GM18499 (cell line): ENCODE measurements around the gene GPD1L.

Experiments
- ATAC-seq: cut with Tn5 transposase; IDR thresholded peaks from one replicate; pipeline ENCODE4 v1.9.1; 2021; ENCODE audit warnings: moderate number of reproducible peaks; ENCODE audit not compliant: insufficient read depth, unreplicated experiment

GPD1L gene

GRCh38 chr3:32132706-32133105 lies 26.3 kb downstream of the GPD1L start:
- no peak for ATAC-seq

GRCh38 chr3:32136703-32137102 lies 30.3 kb downstream of the GPD1L start:
- no peak for ATAC-seq

DNA sequence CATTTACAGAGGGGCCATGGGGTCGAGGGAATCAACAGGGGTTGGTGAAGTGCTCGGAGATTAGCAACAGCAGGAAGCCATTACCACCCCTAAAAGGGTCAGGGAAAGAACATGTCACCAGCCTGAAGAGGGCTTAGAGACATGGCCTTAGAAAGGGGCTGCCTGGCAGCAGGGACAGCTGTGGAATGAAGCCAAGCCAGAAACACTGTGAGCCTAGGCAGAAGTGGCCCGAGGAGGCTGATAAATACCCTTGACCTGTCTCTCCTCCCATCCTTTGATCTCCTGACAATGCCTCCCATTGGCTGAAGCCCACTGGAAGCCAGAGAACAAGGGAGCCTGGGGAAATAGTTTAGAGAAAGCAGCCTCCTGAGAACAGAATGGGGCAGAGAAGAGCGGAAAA lies 31.4 kb downstream of the GPD1L start:
- ATAC-seq: no peak

GRCh38 chr3:32138545-32139104 lies 32.2 kb downstream of the GPD1L start:
- ATAC-seq: no peak

DNA sequence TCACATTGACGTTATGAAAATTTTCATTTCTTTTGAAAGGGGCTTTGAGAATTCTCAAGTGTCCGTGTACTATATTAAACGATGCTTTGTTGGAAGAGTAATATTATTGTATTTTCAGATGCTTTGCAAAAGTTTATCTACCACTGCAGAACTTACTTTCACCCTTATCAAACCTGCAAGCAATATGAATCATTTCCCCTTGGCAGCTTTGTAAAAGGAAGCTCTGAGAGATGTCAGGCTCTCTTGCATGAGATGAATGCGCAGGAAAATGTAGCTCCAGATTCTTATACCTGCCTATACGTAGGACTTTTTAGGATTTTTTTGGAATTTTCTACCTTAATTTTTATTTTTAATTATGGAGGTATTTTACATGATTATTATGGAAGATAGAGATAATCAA lies 34.5 kb downstream of the GPD1L start:
- no peak for ATAC-seq

GRCh38 chr3:32143849-32144757 lies 37.7 kb downstream of the GPD1L start:
- ATAC-seq: no peak

GRCh38 chr3:32146746-32147211 lies 40.4 kb downstream of the GPD1L start:
- no peak for ATAC-seq

GRCh38 chr3:32147509-32147908 lies 41.1 kb downstream of the GPD1L start:
- ATAC-seq: no peak

GRCh38 chr3:32147933-32148332 lies 41.5 kb downstream of the GPD1L start:
- ATAC-seq: no peak

GRCh38 chr3:32148351-32148750 lies 41.9 kb downstream of the GPD1L start:
- ATAC-seq: no peak

GRCh38 chr3:32153414-32154204 lies 47.2 kb downstream of the GPD1L start:
- no peak for ATAC-seq

DNA sequence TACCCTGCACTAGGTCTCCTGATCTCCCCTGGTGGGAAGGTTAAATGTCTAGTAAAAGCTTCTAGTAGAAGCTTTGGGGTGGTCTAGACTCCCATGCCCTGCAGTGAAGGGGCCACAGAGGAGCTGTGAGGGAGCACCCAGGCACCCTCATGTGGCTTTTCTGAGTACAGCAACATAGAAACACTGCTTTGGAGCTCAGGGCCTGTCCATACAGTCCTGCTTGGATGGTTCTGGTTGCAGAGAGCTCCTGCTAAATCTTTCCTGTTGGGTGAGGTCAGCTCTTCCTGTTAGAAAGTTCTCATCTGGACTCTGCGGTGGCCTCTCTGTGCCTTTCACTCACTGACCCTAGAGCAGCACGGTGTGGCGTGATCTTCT lies 47.8 kb downstream of the GPD1L start:
- ATAC-seq: no peak

DNA sequence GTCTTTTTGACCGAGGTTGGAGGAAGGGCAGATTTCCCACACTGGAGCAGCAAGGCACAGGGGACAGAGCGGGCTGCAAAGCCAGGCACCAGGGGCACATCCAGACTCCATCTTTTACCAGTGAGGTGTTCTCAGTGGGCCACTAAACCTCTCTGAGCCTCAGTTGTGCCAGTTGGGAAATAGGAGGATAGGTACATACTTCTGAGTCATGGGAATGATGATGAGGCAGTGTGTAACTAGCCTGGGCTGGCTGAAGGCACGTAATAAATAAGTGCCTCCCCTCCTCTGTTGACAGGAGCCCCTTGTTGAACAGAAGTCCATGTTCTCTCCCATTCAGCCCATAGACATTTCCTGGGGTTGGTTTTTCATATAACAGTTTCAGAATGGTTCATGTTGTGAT lies 48.7 kb downstream of the GPD1L start:
- ATAC-seq: no peak

- no peak for ATAC-seq
Measured at GRCh38 chr3:32157600-32158264, 51.3 kb downstream of the GPD1L start.

DNA sequence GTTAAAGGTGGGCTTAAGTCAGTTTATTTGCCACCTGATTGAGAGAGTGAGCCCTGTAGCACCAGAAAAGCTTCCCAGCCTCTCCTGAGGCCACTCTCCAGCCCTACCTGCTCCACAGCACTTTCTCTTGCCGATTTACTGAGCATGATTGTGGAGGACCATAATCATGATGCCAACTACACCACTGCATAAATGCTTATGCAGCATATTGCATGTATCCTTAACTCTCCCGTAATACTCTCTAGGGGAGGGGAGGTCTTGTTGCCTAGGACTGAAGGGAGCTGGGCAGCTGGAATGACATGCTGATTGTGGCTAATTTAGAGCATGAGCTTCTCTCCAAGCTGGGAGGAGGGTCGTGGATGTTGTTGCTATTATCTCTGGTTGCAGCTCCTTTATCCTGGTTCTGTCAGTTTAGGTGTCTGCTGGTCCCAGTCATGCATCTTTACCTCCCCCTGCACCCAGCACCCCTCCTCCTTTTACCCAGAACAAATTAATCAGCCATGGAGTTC lies 54.3 kb downstream of the GPD1L start:
- ATAC-seq: no peak

DNA sequence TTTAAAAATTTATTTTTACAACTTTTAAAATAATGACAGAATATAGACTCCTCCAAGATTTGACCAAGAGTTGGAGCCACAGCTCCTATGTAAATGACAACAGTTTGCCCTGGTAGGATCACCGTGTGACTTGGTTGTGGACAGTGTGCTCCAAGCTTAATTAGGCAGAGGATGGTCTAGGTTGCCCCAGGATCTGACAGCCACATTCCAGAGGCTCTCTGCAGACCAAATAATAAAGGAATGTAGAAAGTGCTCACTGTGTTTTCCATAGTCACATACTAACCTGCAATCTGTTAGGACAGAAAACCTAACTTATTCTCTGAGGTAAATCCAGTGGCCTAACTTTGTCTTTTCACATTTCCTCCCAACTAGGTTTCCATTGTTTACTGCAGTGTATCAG lies 59.0 kb downstream of the GPD1L start:
- ATAC-seq: no peak

DNA sequence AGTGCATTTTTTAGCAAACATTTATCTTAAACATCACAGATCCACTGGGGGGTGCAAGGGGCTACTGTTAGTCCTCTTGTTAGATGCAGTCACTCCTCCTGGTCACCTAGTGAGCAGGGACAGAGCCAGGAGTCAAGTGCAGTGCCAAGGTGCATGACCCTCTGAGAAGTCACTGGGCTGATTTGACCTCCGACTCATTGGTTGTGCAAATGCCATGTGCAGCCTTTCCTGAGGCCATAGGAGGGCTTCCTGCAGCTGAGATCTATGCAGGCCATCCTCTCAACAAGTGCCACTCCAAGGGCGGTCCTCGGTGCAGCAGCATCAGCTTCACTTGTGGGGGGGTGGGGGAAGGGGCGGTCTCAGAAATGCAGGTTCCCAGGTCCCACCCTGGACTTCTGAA lies 60.2 kb downstream of the GPD1L start:
- no peak for ATAC-seq

DNA sequence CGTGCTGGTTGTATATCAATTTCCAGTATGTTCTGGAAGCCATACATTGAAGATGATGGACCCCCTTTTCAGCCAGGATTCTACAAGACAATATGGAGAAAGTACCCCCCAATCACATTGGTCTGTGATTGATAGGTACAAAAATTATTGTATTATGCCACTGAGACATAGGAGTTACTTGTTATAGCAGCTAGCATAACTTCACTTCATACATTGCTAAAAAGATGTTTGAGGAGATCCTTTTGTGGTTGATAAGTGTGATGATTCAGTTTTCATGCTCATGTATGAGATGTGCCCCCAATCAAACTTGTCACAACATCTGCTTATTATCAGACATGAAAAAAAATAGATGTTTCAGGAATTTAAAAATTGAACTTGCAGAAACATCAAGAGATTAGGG lies 66.0 kb downstream of the GPD1L start:
- no peak for ATAC-seq

DNA sequence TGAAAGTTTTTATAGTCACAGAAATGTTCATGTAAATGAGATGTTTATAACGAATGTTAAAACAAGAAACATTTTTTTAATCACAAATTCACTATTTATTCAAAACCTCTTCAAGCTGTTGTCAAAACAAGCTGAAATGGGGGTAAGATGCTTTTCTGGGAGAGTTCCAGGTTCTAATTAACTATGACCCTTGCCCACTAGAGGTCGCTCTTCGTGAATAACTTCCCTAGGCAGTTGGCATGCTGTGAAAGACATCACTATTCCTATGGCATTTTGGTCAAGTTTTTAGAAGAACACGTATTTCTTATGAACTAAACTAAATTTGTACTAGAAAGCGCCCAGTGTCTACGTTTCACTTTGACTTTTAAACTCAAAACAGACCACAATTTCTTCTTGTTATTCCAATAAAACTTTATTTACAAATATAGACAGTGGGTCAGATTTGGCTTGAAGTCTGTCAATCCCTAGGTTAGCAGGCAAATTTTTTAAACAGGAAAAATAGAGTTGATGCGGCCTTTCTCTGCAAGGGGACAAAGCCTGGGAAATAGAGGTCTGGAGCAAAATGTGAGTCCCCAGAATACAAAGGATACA lies 69.3 kb downstream of the GPD1L start:
- ATAC-seq: no peak
